Naive thymus-derived CD4-positive, alpha-beta T cell (primary cell): ENCODE results near the gene TMEM223. TPM values are rescaled to one million over a fixed set of nuclear protein-coding genes. Genes with fewer than 3 reads are reported as not detected.

Experiments used
- ATAC-seq: fragments of 150-1000 bp; cut with Tn5 transposase; 2 replicates; pipeline ENCODE4 v1.10.0; 2021; ENCODE audit warnings: mild to moderate bottlenecking, moderate library complexity
- CTCF ChIA-PET: fragments of 350-600 bp; sonication (Branson Sonifier 250); formaldehyde crosslinking; loops from one replicate; lab custom pipeline; 2021; ENCODE audit warnings: antibody characterized with exemption; lab: Charles Lee
- POLR2A ChIA-PET: fragments of 350-600 bp; sonication (Branson Sonifier 250); formaldehyde crosslinking; loops from one replicate; lab custom pipeline; 2021; ENCODE audit warnings: antibody characterized with exemption, inconsistent platforms; lab: Charles Lee
- DNase-seq, 9 donors: peaks; one replicate each; pipeline versions ENCODE4 v3.0.0 to v3.0.0-alpha.2; 2020 to 2022; ENCODE audit warnings: mixed read lengths in 1 of 9
- H3K27ac ChIP-seq: one replicate; pipeline ENCODE4 v1.7.0; 2013; ENCODE audit warnings: mild to moderate bottlenecking, low read depth, low read length, moderate library complexity
- H3K27me3 ChIP-seq, 2 donors: one replicate each; pipeline ENCODE4 v1.7.0; 2013; ENCODE audit warnings: low read length in 2 of 2, mild to moderate bottlenecking in 2 of 2, moderate library complexity in 2 of 2; ENCODE audit not compliant: control insufficient read depth in 2 of 2, insufficient read depth in 2 of 2
- H3K36me3 ChIP-seq, 3 experiments: 1 replicate in 2 of 3; 2 replicates in 1 of 3; pipeline ENCODE4 v1.7.0; 2013; ENCODE audit warnings: low read length in 3 of 3, mild to moderate bottlenecking in 3 of 3, moderate library complexity in 1 of 3; ENCODE audit not compliant: insufficient read depth in 3 of 3, control insufficient read depth in 2 of 3
- H3K4me1 ChIP-seq, 2 donors: one replicate each; pipeline ENCODE4 v1.7.0; 2013; ENCODE audit warnings: low read length in 2 of 2, mild to moderate bottlenecking in 2 of 2, moderate library complexity in 1 of 2; ENCODE audit not compliant: control insufficient read depth in 2 of 2, insufficient read depth in 2 of 2
- H3K4me3 ChIP-seq: 2 replicates; pipeline ENCODE4 v1.7.0; 2013; ENCODE audit warnings: mild to moderate bottlenecking, low read length
- H3K9me3 ChIP-seq, 3 experiments: 1 replicate in 2 of 3; 2 replicates in 1 of 3; pipeline ENCODE4 v1.7.0; 2013; ENCODE audit warnings: low read length in 3 of 3; ENCODE audit not compliant: control insufficient read depth in 2 of 3
- H3K27ac Mint-ChIP-seq, 9 donors: one replicate each; pipeline ENCODE4 v1.8.0; 2020 to 2022; ENCODE audit warnings: mixed read lengths in 9 of 9, mild to moderate bottlenecking in 8 of 9, moderate library complexity in 5 of 9, inconsistent platforms in 2 of 9
- H3K27me3 Mint-ChIP-seq, 5 donors: one replicate each; pipeline ENCODE4 v1.8.0; 2021 to 2022; ENCODE audit warnings: mixed read lengths in 5 of 5, mild to moderate bottlenecking in 1 of 5
- H3K36me3 Mint-ChIP-seq, 5 donors: one replicate each; pipeline ENCODE4 v1.8.0; 2020 to 2022; ENCODE audit warnings: mixed read lengths in 5 of 5, mild to moderate bottlenecking in 3 of 5, inconsistent platforms in 1 of 5
- H3K4me1 Mint-ChIP-seq, 7 donors: one replicate each; pipeline ENCODE4 v1.8.0; 2020 to 2022; ENCODE audit warnings: mixed read lengths in 7 of 7, mild to moderate bottlenecking in 3 of 7, inconsistent platforms in 1 of 7
- H3K4me3 Mint-ChIP-seq, 10 donors: one replicate each; pipeline ENCODE4 v1.8.0; 2020 to 2022; ENCODE audit warnings: mild to moderate bottlenecking in 10 of 10, mixed read lengths in 10 of 10, moderate library complexity in 6 of 10, inconsistent platforms in 2 of 10
- H3K9me3 Mint-ChIP-seq, 11 donors: one replicate each; pipeline ENCODE4 v1.8.0; 2020 to 2022; ENCODE audit warnings: mixed read lengths in 11 of 11, mild to moderate bottlenecking in 4 of 11, inconsistent platforms in 1 of 11, moderate library complexity in 1 of 11
- intact Hi-C, 2 donors: fragments of 100-400 bp; cut with micrococcal nuclease; formaldehyde crosslinking; loops; one replicate each; pipeline ENCODE4 v1.15.1; 2023
- polyA plus RNA-seq, 2 donors: library from polyadenylated mRNA; unstranded; fragments of 300-500 nt; fragmentation: Illumina TruSeq; gene quantifications; one replicate each; pipeline ENCODE4 v1.2.3, GENCODE V29; 2021
- total RNA-seq, 6 experiments: library from RNA in 5 of 6; stranded (reverse) in 5 of 6; gene quantifications; 1 replicate in 5 of 6; 2 replicates in 1 of 6; pipeline ENCODE4 v1.2.3 and lab custom pipeline; 2021 to 2026

TMEM223 gene
- total and polyA plus RNA-seq, 7 experiments from 2014 or later = 6.3 to 60.4 (median 21.8) TPM

GRCh38 chr11:62817129-62817528 lies 25.3 kb upstream of the TMEM223 start:
- intact Hi-C loops = no loop called here
- no peak for DNase-seq
- no peak for ATAC-seq
- Mint-ChIP-seq H3K27me3 (no peaks in the 10 kb centered on the region), H3K36me3 (peaks cover 4 to 10% (median 8%) of the 10 kb centered on the region in 5 donors), H3K4me1 (peaks cover 0 to 9% (median 0%) of the 10 kb centered on the region in 7 donors), H3K9me3 (no peaks in the 10 kb centered on the region), H3K4me3 (no peak overlapping the region), H3K27ac (no peak overlapping the region)
- ChIA-PET CTCF (interaction anchor here (1.2 kb wide), 1 partner anchor 64 kb away, joined by 3 read pairs; the partner anchor contains the start of gene SLC3A2), POLR2A (interaction anchor here (0.6 to 3.3 kb wide), 9 partner anchors 11 to 218 kb away, joined by 3 to 17 read pairs (median 7); partner anchors contain the start of genes LBHD1, NXF1 and TMEM179B)
- Histone ChIP-seq H3K27me3 (no peaks in the 10 kb centered on the region), H3K36me3 (peaks cover 0 to 44% (median 0%) of the 10 kb centered on the region in 3 experiments), H3K4me3 (no peak overlapping the region), H3K27ac (no peak overlapping the region), H3K4me1 (no peaks in the 10 kb centered on the region), H3K9me3 (no peaks in the 10 kb centered on the region)

GRCh38 chr11:62816557-62816956 lies 24.8 kb upstream of the TMEM223 start:
- Histone ChIP-seq H3K4me3 (no peak overlapping the region), H3K9me3 (no peaks in the 10 kb centered on the region), H3K4me1 (no peaks in the 10 kb centered on the region), H3K36me3 (peaks cover 0 to 40% (median 0%) of the 10 kb centered on the region in 3 experiments), H3K27ac (no peak overlapping the region), H3K27me3 (no peaks in the 10 kb centered on the region)
- ATAC-seq (peak; percentile 77), DNase-seq (no peak)
- intact Hi-C loops = no loop called here
- no peak overlapping the region for H3K4me3 Mint-ChIP-seq
- POLR2A ChIA-PET = interaction anchor here (0.6 to 3.3 kb wide), 10 partner anchors 10 to 217 kb away, joined by 3 to 17 read pairs (median 6); partner anchors contain the start of genes NXF1, TMEM179B and WDR74
- peaks cover 0 to 9% (median 0%) of the 10 kb centered on the region in 7 donors for H3K4me1 Mint-ChIP-seq
- peaks cover 4 to 10% (median 8%) of the 10 kb centered on the region in 5 donors for H3K36me3 Mint-ChIP-seq
- CTCF ChIA-PET = interaction anchor here (0.9 to 1.2 kb wide), 2 partner anchors 30 to 64 kb away, joined by 3 read pairs; partner anchors contain the start of gene SLC3A2
- H3K9me3 Mint-ChIP-seq = no peaks in the 10 kb centered on the region
- H3K27ac Mint-ChIP-seq = peak overlapping the region in 1 of 9 donors; percentile 8
- no peaks in the 10 kb centered on the region for H3K27me3 Mint-ChIP-seq

- no peak overlapping the region for H3K4me3 Mint-ChIP-seq
- CTCF ChIA-PET = interaction anchor here (0.6 kb wide), 3 partner anchors 19 to 189 kb away, joined by 3 to 9 read pairs (median 3); no protein-coding TSS in a partner anchor
- H3K9me3 Mint-ChIP-seq = no peaks in the 10 kb centered on the region
- Histone ChIP-seq H3K36me3 (peaks cover 0 to 7% (median 0%) of the 10 kb centered on the region in 3 experiments), H3K27me3 (no peaks in the 10 kb centered on the region), H3K4me1 (no peaks in the 10 kb centered on the region), H3K9me3 (no peaks in the 10 kb centered on the region), H3K27ac (no peak overlapping the region), H3K4me3 (no peak overlapping the region)
- H3K36me3 Mint-ChIP-seq = peaks cover 0 to 4% (median 0%) of the 10 kb centered on the region in 5 donors
- no peaks in the 10 kb centered on the region for H3K27me3 Mint-ChIP-seq
- ATAC-seq = no peak
- H3K4me1 Mint-ChIP-seq = peaks cover 0 to 13% (median under 1%) of the 10 kb centered on the region in 7 donors
- intact Hi-C loops = no loop called here
- POLR2A ChIA-PET = interaction anchor here (0.6 to 1.5 kb wide), 7 partner anchors 10 to 38 kb away, joined by 3 to 4 read pairs (median 3); partner anchors contain the start of gene STX5
- no peak for DNase-seq
- peak overlapping the region in 6 of 9 donors; percentile 4 to 44 (median 21) for H3K27ac Mint-ChIP-seq
Observed at GRCh38 chr11:62811659-62812058, 19.9 kb upstream of the TMEM223 start.

GRCh38 chr11:62810748-62811147 lies 18.9 kb upstream of the TMEM223 start:
- no peaks in the 10 kb centered on the region for H3K9me3 ChIP-seq
- H3K27ac ChIP-seq = no peak overlapping the region
- ChIA-PET POLR2A (interaction anchor here (1.2 kb wide), 1 partner anchor 21 kb away, joined by 4 read pairs; the partner anchor contains the start of gene STX5), CTCF (interaction anchor here (0.6 kb wide), 1 partner anchor 188 kb away, joined by 9 read pairs; no protein-coding TSS in a partner anchor)
- Mint-ChIP-seq H3K4me3 (no peak overlapping the region), H3K9me3 (no peaks in the 10 kb centered on the region), H3K4me1 (peaks cover 0 to 17% (median 8%) of the 10 kb centered on the region in 7 donors), H3K27ac (peak overlapping the region in 5 of 9 donors; percentile 4 to 65 (median 14)), H3K27me3 (no peaks in the 10 kb centered on the region), H3K36me3 (peaks cover 0 to 4% (median 0%) of the 10 kb centered on the region in 5 donors)
- ATAC-seq = no peak
- H3K36me3 ChIP-seq = peaks cover 0 to under 1% (median 0%) of the 10 kb centered on the region in 3 experiments
- no peak overlapping the region for H3K4me3 ChIP-seq
- no peaks in the 10 kb centered on the region for H3K27me3 ChIP-seq
- DNase-seq = no peak
- H3K4me1 ChIP-seq = peaks cover 0 to 5% of the 10 kb centered on the region in 2 donors
- intact Hi-C loops = no loop called here

- peaks cover 0 to 23% (median 7%) of the 10 kb centered on the region in 5 donors for H3K36me3 Mint-ChIP-seq
- DNase-seq = no peak
- H3K27me3 Mint-ChIP-seq = peaks cover 0 to 2% (median 0%) of the 10 kb centered on the region in 5 donors
- Histone ChIP-seq H3K9me3 (no peaks in the 10 kb centered on the region), H3K4me1 (peaks cover 13 to 18% of the 10 kb centered on the region in 2 donors), H3K36me3 (peaks cover 4 to 19% (median 14%) of the 10 kb centered on the region in 3 experiments), H3K27me3 (no peaks in the 10 kb centered on the region), H3K4me3 (no peak overlapping the region), H3K27ac (peak overlapping the region; percentile 97)
- intact Hi-C loops = no loop called here
- H3K4me1 Mint-ChIP-seq = peaks cover 17 to 46% (median 31%) of the 10 kb centered on the region in 7 donors
- ATAC-seq = peak; percentile 3
- peaks cover 0 to 4% (median 0%) of the 10 kb centered on the region in 11 donors for H3K9me3 Mint-ChIP-seq
- H3K27ac Mint-ChIP-seq = peak overlapping the region in 3 of 9 donors; percentile 70 to 99 (median 98)
- ChIA-PET CTCF (interaction anchor here (1.2 kb wide), 1 partner anchor 12 kb away, joined by 3 read pairs; no protein-coding TSS in a partner anchor), POLR2A (interaction anchor here (0.6 to 13.2 kb wide), 21 partner anchors 8 to 233 kb away, joined by 3 to 224 read pairs (median 9); partner anchors contain the start of genes BSCL2, EEF1G, GNG3 and HNRNPUL2)
- H3K4me3 Mint-ChIP-seq = peak overlapping the region in 9 of 10 donors; percentile 47 to 100 (median 98)
Observed at GRCh38 chr11:62806611-62807121, 14.9 kb upstream of the TMEM223 start.

GRCh38 chr11:62805961-62806441 lies 14.2 kb upstream of the TMEM223 start:
- Mint-ChIP-seq H3K36me3 (peaks cover 0 to 30% (median 13%) of the 10 kb centered on the region in 5 donors), H3K9me3 (peaks cover 0 to 7% (median 0%) of the 10 kb centered on the region in 11 donors), H3K27ac (peak overlapping the region in 8 of 9 donors; percentile 98 to 100 (median 99)), H3K4me3 (peak overlapping the region; percentile 90 to 100 (median 99)), H3K4me1 (peaks cover 17 to 52% (median 34%) of the 10 kb centered on the region in 7 donors), H3K27me3 (peaks cover 0 to 2% (median 0%) of the 10 kb centered on the region in 5 donors)
- intact Hi-C loops = loop anchor here (1.0 to 2.0 kb wide), 11 partner anchors 14 to 97 kb away; partner anchors contain the start of genes HNRNPUL2 (in 2 of the 2), STX5 (in 2 of the 2), TEX54 (in 2 of the 2) and TMEM179B (in 2 of the 2)
- Histone ChIP-seq H3K27ac (peak overlapping the region; percentile 97), H3K9me3 (no peaks in the 10 kb centered on the region), H3K27me3 (no peaks in the 10 kb centered on the region), H3K4me1 (peaks cover 13 to 18% of the 10 kb centered on the region in 2 donors), H3K36me3 (peaks cover 10 to 26% (median 20%) of the 10 kb centered on the region in 3 experiments), H3K4me3 (peak overlapping the region; percentile 87)
- peak; percentile 8 for ATAC-seq
- ChIA-PET POLR2A (interaction anchor here (0.7 to 13.2 kb wide), 26 partner anchors 9 to 232 kb away, joined by 3 to 224 read pairs (median 6); partner anchors contain the start of genes BSCL2, C11orf98, CSKMT and EEF1G), CTCF (interaction anchor here (1.1 to 1.2 kb wide), 2 partner anchors 12 to 58 kb away, joined by 3 to 5 read pairs; no protein-coding TSS in a partner anchor)
- no peak for DNase-seq
